ENCODE measurements around the gene C2CD2. TPM values are rescaled to one million over a fixed set of nuclear protein-coding genes. Genes with fewer than 3 reads are reported as not detected.
A peak's percentile ranks its signal among the peaks of the same experiment; 100 is the strongest.

The C2CD2 gene
- total RNA-seq, 2 experiments from 2014 or later, result 6.8 to 7.3 TPM

DNA sequence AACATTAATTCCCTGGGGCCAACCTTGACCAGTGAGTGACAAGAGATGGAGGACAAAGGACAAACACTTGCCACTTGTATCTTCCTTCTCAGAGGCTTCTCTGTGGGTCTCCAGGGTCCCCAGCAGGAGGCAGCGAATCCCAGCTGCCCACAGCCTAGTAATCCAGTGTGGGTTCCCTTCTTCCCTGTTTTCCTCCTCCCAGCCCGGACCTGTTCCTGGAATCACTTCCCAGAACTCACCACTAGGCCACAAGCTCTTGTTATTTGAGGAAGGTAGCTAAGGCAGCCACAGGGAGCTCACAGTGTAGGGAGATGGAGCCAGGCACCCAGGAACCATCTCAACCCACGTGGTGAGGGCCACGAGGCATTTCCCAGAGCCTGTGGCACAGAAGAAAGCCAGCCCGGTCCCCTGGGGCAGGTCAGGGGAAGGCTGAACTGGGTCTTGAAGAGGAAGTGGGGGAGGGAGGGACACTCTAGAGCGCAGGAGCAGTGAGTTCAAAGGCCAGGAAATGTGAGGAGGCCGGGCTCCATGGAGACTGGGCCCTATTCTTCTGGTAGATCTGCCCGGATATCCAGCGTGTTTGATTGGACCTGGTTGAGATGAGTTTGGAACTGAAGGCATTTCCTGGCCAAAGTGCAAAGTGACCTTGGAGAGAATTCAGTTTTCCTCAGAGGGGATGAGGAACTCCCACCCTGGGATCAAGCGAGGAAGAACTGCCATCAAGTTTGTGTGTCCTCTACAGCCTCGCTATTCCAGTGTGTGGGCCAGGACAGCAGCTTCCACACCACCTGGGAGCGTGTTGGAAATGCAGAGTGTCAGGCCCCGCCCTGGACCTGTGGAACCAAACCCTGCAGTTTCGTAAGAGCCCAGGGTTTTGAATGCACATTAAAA lies 20.3 kb upstream of the C2CD2 start:
- H3K4me3 Mint-ChIP-seq, result no peak overlapping the region
- H3K27me3 Mint-ChIP-seq, result no peaks in the 10 kb centered on the region
- H3K4me1 Mint-ChIP-seq, result peaks cover 17% of the 10 kb centered on the region
- H3K36me3 Mint-ChIP-seq (ENCODE audit: low read depth), result no peaks in the 10 kb centered on the region
- peak overlapping the region; percentile 73 for H3K27ac Mint-ChIP-seq
- DNase-seq (peak; percentile 27), ATAC-seq (peak; percentile 60)
- POLR2A ChIA-PET, result no interaction called here
- intact Hi-C loops (cut with DNase I, micrococcal nuclease), result no loop called here
- CTCF ChIA-PET, result interaction anchor here (0.5 to 0.7 kb wide), 2 partner anchors 72 to 139 kb away, joined by 3 to 4 read pairs; no protein-coding TSS in a partner anchor
- peaks cover 9% of the 10 kb centered on the region for H3K9me3 Mint-ChIP-seq (ENCODE audit: low read depth)

DNA sequence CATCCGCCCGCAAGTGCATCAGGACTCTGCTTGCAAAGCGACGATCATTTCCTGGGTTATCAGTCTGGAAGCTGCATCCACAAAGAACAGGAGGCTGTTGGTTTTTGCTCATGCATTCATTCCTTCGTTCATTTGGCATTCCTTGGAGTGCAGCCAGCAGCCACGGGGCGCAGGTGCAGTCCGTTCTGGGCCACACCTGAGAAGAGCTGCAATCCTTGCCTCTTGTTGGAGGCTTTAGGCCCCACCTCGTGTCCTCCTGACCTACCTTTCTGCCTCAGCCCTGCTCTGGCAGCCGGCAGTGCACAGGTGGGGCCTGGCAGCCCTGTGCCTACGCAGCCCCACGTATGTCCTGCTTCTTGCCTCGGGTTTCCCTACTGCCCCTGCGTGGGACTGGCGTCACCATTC lies 19.6 kb upstream of the C2CD2 start:
- Mint-ChIP-seq H3K27ac (no peak overlapping the region), H3K27me3 (no peaks in the 10 kb centered on the region), H3K4me3 (no peak overlapping the region), H3K36me3 (ENCODE audit: low read depth) (no peaks in the 10 kb centered on the region), H3K4me1 (peaks cover 17% of the 10 kb centered on the region), H3K9me3 (ENCODE audit: low read depth) (peaks cover 8% of the 10 kb centered on the region)
- intact Hi-C loops (cut with DNase I, micrococcal nuclease), result no loop called here
- POLR2A ChIA-PET, result no interaction called here
- no peak for ATAC-seq
- no peak for DNase-seq
- CTCF ChIA-PET, result interaction anchor here (0.7 to 0.9 kb wide), 2 partner anchors 72 to 135 kb away, joined by 3 to 4 read pairs; no protein-coding TSS in a partner anchor

DNA sequence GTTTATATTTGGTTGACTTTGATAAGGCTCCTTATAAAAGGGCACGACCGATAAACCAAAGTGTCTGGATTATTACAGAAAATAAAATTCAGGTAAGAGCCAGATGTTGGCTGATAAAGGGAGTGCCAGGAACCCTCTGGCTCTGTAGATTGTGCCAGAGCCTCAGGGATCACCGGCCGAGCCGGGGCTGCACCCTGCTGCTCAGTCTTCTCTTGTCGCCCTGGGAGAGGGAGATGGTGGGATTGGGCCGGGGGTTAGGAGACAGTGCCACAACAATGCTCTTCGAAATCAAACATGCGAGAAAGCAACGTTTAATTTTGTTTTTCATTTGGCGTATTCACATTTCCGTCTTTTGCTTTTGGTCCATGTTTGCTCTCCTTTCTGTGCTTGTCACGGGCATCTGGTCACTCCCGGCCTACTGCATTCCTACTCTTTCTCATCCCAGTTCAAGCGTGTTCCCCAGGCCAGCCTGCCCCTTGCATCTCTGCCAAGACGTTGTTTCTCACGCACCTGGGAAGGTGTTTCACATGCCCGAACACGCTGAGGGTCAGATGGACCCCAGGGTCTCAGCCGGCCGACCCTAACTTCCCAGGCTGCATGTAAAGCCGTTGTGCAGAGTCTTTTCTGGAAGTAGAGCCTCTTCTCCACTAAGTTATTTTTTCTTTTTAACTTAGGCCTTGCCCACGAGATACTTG lies 18.8 kb upstream of the C2CD2 start:
- intact Hi-C loops (cut with DNase I, micrococcal nuclease), result no loop called here
- ATAC-seq, result no peak
- DNase-seq, result no peak
- Mint-ChIP-seq H3K4me3 (no peak overlapping the region), H3K27me3 (no peaks in the 10 kb centered on the region), H3K9me3 (ENCODE audit: low read depth) (peaks cover 8% of the 10 kb centered on the region), H3K27ac (no peak overlapping the region), H3K4me1 (peaks cover 17% of the 10 kb centered on the region), H3K36me3 (ENCODE audit: low read depth) (no peaks in the 10 kb centered on the region)
- ChIA-PET CTCF (interaction anchor here (0.9 kb wide), 1 partner anchor 136 kb away, joined by 3 read pairs; no protein-coding TSS in a partner anchor), POLR2A (interaction anchor here (0.6 kb wide), 1 partner anchor 118 kb away, joined by 5 read pairs; no protein-coding TSS in a partner anchor)

DNA sequence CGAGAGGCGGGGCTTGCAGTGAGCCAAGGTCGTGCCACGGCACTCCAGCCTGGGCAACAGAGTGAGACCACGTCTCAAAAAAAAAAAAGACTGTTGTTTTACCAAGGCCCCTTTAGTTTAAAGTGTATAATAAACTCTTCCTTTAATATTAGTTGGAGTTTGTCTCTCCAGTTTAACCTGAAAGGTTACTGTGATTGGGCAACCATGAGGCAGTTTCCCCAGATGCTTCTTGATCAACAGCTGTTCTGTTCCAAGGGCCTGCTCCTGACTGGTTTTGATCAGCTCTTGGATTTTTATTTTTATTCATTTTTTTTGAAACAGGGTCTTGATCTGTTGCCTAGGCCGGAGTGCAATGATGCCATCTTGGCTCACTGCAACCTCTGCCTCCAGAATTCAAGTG lies 18.1 kb upstream of the C2CD2 start:
- ATAC-seq (no peak), DNase-seq (no peak)
- H3K27ac Mint-ChIP-seq, result no peak overlapping the region
- H3K4me3 Mint-ChIP-seq, result no peak overlapping the region
- no peaks in the 10 kb centered on the region for H3K36me3 Mint-ChIP-seq (ENCODE audit: low read depth)
- peaks cover 17% of the 10 kb centered on the region for H3K4me1 Mint-ChIP-seq
- intact Hi-C loops (cut with DNase I, micrococcal nuclease), result no loop called here
- H3K27me3 Mint-ChIP-seq, result no peaks in the 10 kb centered on the region
- ChIA-PET POLR2A (interaction anchor here (0.6 kb wide), 1 partner anchor 119 kb away, joined by 5 read pairs; no protein-coding TSS in a partner anchor), CTCF (no interaction called here)
- peaks cover 8% of the 10 kb centered on the region for H3K9me3 Mint-ChIP-seq (ENCODE audit: low read depth)

DNA sequence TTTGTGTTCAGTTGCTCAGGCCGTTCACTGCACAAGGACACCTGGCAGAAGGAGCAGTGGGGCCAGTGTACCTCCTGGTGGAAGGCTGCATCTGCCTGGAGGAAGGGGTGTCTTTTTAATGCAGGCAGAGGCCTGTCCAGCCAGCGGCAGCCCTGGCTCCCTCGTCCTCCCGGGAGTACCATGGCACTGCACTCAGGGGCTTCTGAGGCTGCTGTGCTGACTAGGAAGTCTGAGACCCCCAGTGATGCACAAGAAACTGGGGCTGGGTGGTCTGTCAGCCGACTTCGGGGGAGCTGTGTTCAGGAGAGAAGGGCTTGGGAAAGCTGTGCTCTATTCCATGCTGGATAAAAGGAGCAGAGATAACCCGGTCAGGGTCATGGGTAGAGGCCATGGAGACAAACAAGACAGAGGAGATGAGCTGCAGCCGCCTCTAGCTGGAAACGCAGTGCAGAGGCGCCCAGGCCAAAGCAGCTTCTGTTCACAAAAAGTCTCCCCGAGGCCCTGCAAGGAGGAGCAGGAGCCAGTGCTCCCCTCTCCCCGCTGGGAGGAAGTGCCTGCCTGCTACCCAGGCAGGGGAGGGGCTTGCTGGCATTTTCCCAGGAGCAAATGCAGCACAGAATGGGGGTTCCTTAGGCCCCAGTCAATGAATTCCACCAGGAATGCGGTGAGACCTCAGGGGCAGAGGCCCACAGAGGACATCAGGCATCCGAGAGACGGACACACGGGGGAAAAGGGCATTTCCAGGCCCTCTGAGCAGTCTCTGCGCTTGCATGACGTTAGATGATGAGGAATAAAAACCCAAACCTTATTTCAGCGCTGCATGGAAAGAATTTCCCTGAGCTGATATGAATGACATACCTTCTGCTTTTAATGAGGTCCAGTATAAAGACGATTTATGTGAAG lies 17.2 kb upstream of the C2CD2 start:
- Mint-ChIP-seq H3K4me3 (no peak overlapping the region), H3K27ac (no peak overlapping the region), H3K9me3 (ENCODE audit: low read depth) (peaks cover 8% of the 10 kb centered on the region), H3K27me3 (no peaks in the 10 kb centered on the region), H3K4me1 (peaks cover 17% of the 10 kb centered on the region), H3K36me3 (ENCODE audit: low read depth) (no peaks in the 10 kb centered on the region)
- ATAC-seq, result no peak
- intact Hi-C loops (cut with DNase I, micrococcal nuclease), result no loop called here
- ChIA-PET POLR2A (no interaction called here), CTCF (interaction anchor here (0.7 kb wide), 1 partner anchor 94 kb away, joined by 3 read pairs; no protein-coding TSS in a partner anchor)
- DNase-seq, result no peak

DNA sequence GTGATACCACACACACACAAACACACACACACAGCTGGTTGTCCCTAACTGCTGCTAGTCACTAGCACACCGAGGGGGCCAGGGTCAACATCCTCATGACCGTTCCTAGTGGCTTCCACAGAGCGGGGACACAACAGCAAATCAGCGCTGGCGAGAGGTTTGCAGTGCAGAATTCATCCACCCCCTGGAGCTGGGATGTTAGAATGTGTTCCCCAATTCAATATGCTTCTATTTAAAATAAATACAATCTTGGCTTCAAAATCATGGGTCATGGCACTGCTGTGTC lies 16.2 kb upstream of the C2CD2 start:
- no peak for ATAC-seq
- H3K9me3 Mint-ChIP-seq (ENCODE audit: low read depth), result peaks cover 8% of the 10 kb centered on the region
- H3K36me3 Mint-ChIP-seq (ENCODE audit: low read depth), result no peaks in the 10 kb centered on the region
- no peak for DNase-seq
- CTCF ChIA-PET, result no interaction called here
- peaks cover 14% of the 10 kb centered on the region for H3K4me1 Mint-ChIP-seq
- no peaks in the 10 kb centered on the region for H3K27me3 Mint-ChIP-seq
- intact Hi-C loops (cut with DNase I, micrococcal nuclease), result no loop called here
- no peak overlapping the region for H3K27ac Mint-ChIP-seq
- no peak overlapping the region for H3K4me3 Mint-ChIP-seq
- POLR2A ChIA-PET, result no interaction called here

DNA sequence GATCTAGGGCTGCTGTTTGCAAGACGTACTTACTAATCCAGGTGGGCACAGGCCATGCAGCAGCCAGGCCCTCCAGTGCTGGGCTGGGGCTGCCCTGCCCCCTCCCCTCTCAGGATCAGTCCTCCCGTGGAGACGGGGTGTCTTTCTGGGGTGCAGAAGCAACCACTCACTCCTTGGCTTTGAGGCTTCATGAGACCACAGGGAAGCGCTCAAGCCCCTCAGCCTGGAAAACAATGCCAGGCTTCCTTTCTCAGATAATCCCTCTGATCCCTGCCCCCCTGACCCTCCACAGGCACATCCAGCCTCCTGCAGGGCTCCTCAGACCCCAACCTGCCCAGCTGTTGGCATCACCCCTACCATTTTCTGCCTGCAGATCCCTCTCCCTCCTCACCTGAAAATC lies 13.9 kb upstream of the C2CD2 start:
- no peaks in the 10 kb centered on the region for H3K36me3 Mint-ChIP-seq (ENCODE audit: low read depth)
- intact Hi-C loops (cut with DNase I, micrococcal nuclease), result no loop called here
- ATAC-seq (no peak), DNase-seq (no peak)
- ChIA-PET POLR2A (no interaction called here), CTCF (no interaction called here)
- H3K4me3 Mint-ChIP-seq, result no peak overlapping the region
- H3K27me3 Mint-ChIP-seq, result no peaks in the 10 kb centered on the region
- peaks cover 1% of the 10 kb centered on the region for H3K9me3 Mint-ChIP-seq (ENCODE audit: low read depth)
- H3K4me1 Mint-ChIP-seq, result no peaks in the 10 kb centered on the region
- H3K27ac Mint-ChIP-seq, result no peak overlapping the region

DNA sequence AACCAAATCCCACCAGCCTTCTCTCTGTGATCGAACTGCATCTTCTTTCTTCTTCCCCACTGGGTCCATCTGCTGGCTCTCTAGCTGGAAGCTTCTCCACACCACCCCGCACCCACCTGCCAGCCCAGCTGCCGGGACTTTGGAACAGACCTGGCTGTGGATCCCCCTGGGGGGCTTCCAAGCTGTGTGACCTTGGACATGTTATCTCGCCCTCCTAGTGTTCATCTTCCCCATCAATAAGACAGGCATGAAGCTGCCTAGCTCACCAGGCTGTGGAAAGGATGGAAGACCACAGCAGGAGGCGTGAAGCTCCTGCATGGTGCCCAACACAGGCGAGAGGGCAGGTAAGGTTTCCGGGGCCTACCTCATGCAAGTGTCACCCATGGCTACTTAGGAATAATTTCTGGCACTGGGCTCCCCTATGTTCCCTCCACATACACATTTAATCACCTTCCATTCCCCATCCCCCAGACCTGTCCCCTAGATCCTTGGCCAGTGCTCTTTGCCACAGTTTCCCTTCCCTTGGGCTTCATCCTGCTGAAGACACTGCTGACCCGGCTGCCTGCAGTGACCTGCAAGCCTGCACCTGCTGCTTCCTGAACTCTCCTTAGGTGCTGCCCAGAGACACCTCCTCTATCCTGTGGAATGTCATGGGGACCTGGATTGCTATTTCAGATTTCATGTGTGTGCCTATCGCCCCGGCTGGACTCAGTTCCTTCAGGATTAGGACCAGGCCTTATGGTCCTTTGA lies 13.2 kb upstream of the C2CD2 start:
- H3K27me3 Mint-ChIP-seq, result no peaks in the 10 kb centered on the region

DNA sequence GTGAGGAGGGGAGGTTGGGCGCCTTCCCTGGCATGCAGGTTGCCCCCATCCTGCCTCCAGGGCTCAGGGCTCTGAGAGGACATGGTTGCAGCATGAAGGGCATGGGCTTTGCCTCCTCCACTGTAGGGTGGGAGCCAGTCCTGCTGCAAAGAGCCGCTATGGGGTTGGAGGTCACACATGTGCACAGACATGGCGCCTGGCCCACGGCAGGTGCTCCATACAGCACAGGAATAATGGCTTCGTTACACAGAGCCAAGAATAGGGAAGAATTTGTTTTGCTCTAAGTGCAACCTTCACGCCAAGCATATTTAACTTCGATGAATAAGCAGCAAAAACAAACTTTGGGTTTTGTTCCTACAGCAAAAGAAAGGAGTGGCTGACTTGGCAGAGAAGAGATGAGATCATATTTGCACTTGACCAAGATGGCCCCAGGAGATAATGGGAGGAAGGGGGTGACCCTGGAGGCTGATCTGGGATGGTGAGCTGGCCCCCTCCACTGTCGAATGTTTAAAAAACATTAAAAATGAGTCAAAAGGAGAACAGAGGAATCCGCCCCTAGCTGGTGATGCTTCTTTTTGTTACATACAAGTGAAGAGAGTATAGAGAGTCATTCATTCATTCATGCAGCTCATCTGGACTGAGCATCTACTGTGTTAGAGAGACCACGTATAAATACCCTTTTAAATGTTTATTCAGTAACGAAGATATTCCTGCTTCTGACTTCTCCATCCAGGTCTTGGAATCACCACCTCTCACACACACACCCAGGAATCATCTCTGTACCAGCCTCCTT lies 12.4 kb upstream of the C2CD2 start:
- Mint-ChIP-seq H3K4me3 (no peak overlapping the region), H3K27ac (no peak overlapping the region), H3K36me3 (ENCODE audit: low read depth) (no peaks in the 10 kb centered on the region), H3K4me1 (no peaks in the 10 kb centered on the region), H3K9me3 (ENCODE audit: low read depth) (no peaks in the 10 kb centered on the region), H3K27me3 (peaks cover 2% of the 10 kb centered on the region)
- intact Hi-C loops (cut with DNase I, micrococcal nuclease), result no loop called here
- ChIA-PET POLR2A (no interaction called here), CTCF (interaction anchor here (0.7 kb wide), 1 partner anchor 326 kb away, joined by 3 read pairs; no protein-coding TSS in a partner anchor)
- no peak for ATAC-seq
- no peak for DNase-seq

More for the DNA sequence above, 13.2 kb upstream of the C2CD2 start:
- intact Hi-C loops (cut with DNase I, micrococcal nuclease), result no loop called here
- Mint-ChIP-seq H3K4me1 (no peaks in the 10 kb centered on the region), H3K27ac (no peak overlapping the region), H3K36me3 (ENCODE audit: low read depth) (no peaks in the 10 kb centered on the region), H3K4me3 (no peak overlapping the region), H3K9me3 (ENCODE audit: low read depth) (no peaks in the 10 kb centered on the region)
- ChIA-PET POLR2A (no interaction called here), CTCF (interaction anchor here (0.7 kb wide), 1 partner anchor 327 kb away, joined by 3 read pairs; no protein-coding TSS in a partner anchor)
- ATAC-seq (no peak), DNase-seq (no peak)

DNA sequence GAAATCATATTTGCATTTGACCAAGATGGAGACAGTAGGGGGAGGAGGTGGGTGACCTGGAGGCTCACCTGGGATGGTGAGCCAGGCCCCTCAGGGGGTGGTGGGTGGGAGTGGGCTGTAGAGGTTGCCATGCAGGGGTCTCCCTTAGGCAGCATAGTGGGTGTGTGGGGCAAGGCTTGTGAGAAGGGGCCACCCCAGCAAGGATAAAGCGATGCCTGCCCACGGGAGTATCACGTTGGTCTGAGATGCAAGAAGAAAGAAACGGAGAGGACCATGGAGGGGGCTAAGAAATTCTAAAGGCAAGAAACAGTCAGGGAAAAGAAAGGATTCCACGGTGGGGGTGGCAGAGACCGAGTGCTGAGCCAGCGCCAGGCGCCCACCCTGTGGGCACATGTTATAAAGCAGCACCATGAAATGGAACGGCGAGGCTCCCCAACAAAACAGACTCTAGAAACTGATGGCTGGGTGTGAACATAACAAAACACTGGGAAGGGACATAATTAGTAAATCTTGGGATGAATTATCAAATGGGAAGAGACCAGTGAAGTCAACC lies 11.7 kb upstream of the C2CD2 start:
- no peak for ATAC-seq
- peaks cover 4% of the 10 kb centered on the region for H3K27me3 Mint-ChIP-seq
- no peaks in the 10 kb centered on the region for H3K36me3 Mint-ChIP-seq (ENCODE audit: low read depth)
- no peak overlapping the region for H3K4me3 Mint-ChIP-seq
- H3K4me1 Mint-ChIP-seq, result no peaks in the 10 kb centered on the region
- intact Hi-C loops (cut with DNase I, micrococcal nuclease), result no loop called here
- POLR2A ChIA-PET, result no interaction called here
- no peak for DNase-seq
- H3K9me3 Mint-ChIP-seq (ENCODE audit: low read depth), result no peaks in the 10 kb centered on the region
- no peak overlapping the region for H3K27ac Mint-ChIP-seq
- CTCF ChIA-PET, result no interaction called here
